ENCODE measurements around the gene M1AP.
A peak's percentile ranks its signal among the peaks of the same experiment; 100 is the strongest.

M1AP gene

GRCh38 chr2:74546004-74546403 lies 102.1 kb downstream of the M1AP start:
- Histone ChIP-seq H2AFZ (ENCODE audit: low read length, unreplicated experiment) (no peak overlapping the region), H3K27me3 (ENCODE audit: insufficient read depth, low read length) (no peaks in the 10 kb centered on the region), H3K4me1 (ENCODE audit: control insufficient read depth, insufficient read depth, low read length, unreplicated experiment) (peaks cover 25% of the 10 kb centered on the region), H3K36me3 (ENCODE audit: insufficient read depth, low read length) (peaks cover 16% of the 10 kb centered on the region), H3K27ac (ENCODE audit: low read depth, low read length) (no peak overlapping the region), H3K79me2 (ENCODE audit: control insufficient read depth, insufficient read depth, low read length, unreplicated experiment) (peaks cover 36% of the 10 kb centered on the region), H3K4me3 (ENCODE audit: low read depth, low read length) (no peak overlapping the region)

GRCh38 chr2:74544634-74545033 lies 103.5 kb downstream of the M1AP start:
- H3K79me2 ChIP-seq (ENCODE audit: control insufficient read depth, insufficient read depth, low read length, unreplicated experiment): peaks cover 23% of the 10 kb centered on the region
- no peaks in the 10 kb centered on the region for H3K27me3 ChIP-seq (ENCODE audit: insufficient read depth, low read length)
- H3K4me3 ChIP-seq (ENCODE audit: low read depth, low read length): no peak overlapping the region
- H3K4me1 ChIP-seq (ENCODE audit: control insufficient read depth, insufficient read depth, low read length, unreplicated experiment): peaks cover 13% of the 10 kb centered on the region
- no peak overlapping the region for H2AFZ ChIP-seq (ENCODE audit: low read length, unreplicated experiment)
- H3K36me3 ChIP-seq (ENCODE audit: insufficient read depth, low read length): peaks cover 16% of the 10 kb centered on the region
- no peak overlapping the region for H3K27ac ChIP-seq (ENCODE audit: low read depth, low read length)

- peaks cover 1% of the 10 kb centered on the region for H3K4me1 ChIP-seq (ENCODE audit: control insufficient read depth, insufficient read depth, low read length, unreplicated experiment)
- peaks cover 19% of the 10 kb centered on the region for H3K36me3 ChIP-seq (ENCODE audit: insufficient read depth, low read length)
- no peak overlapping the region for H3K27ac ChIP-seq (ENCODE audit: low read depth, low read length)
- peaks cover 16% of the 10 kb centered on the region for H3K79me2 ChIP-seq (ENCODE audit: control insufficient read depth, insufficient read depth, low read length, unreplicated experiment)
- no peaks in the 10 kb centered on the region for H3K27me3 ChIP-seq (ENCODE audit: insufficient read depth, low read length)
- H2AFZ ChIP-seq (ENCODE audit: low read length, unreplicated experiment): no peak overlapping the region
- H3K4me3 ChIP-seq (ENCODE audit: low read depth, low read length): no peak overlapping the region
Measured at GRCh38 chr2:74542978-74543377, 105.2 kb downstream of the M1AP start.

GRCh38 chr2:74540291-74540690 lies 107.8 kb downstream of the M1AP start:
- no peak overlapping the region for H2AFZ ChIP-seq (ENCODE audit: low read length, unreplicated experiment)
- no peaks in the 10 kb centered on the region for H3K27me3 ChIP-seq (ENCODE audit: insufficient read depth, low read length)
- H3K36me3 ChIP-seq (ENCODE audit: insufficient read depth, low read length): peaks cover 16% of the 10 kb centered on the region
- H3K79me2 ChIP-seq (ENCODE audit: control insufficient read depth, insufficient read depth, low read length, unreplicated experiment): peaks cover 7% of the 10 kb centered on the region
- no peak overlapping the region for H3K27ac ChIP-seq (ENCODE audit: low read depth, low read length)
- no peak overlapping the region for H3K4me3 ChIP-seq (ENCODE audit: low read depth, low read length)
- H3K4me1 ChIP-seq (ENCODE audit: control insufficient read depth, insufficient read depth, low read length, unreplicated experiment): no peaks in the 10 kb centered on the region

- no peak overlapping the region for H3K27ac ChIP-seq (ENCODE audit: low read depth, low read length)
- no peak overlapping the region for H3K4me3 ChIP-seq (ENCODE audit: low read depth, low read length)
- H2AFZ ChIP-seq (ENCODE audit: low read length, unreplicated experiment): no peak overlapping the region
Measured at GRCh38 chr2:74538881-74539339, 109.2 kb downstream of the M1AP start.

GRCh38 chr2:74537140-74537539 lies 111.0 kb downstream of the M1AP start:
- H3K79me2 ChIP-seq (ENCODE audit: control insufficient read depth, insufficient read depth, low read length, unreplicated experiment): peaks cover 6% of the 10 kb centered on the region
- H3K4me1 ChIP-seq (ENCODE audit: control insufficient read depth, insufficient read depth, low read length, unreplicated experiment): no peaks in the 10 kb centered on the region
- no peaks in the 10 kb centered on the region for H3K27me3 ChIP-seq (ENCODE audit: insufficient read depth, low read length)
- H3K36me3 ChIP-seq (ENCODE audit: insufficient read depth, low read length): peaks cover 18% of the 10 kb centered on the region
- no peak overlapping the region for H2AFZ ChIP-seq (ENCODE audit: low read length, unreplicated experiment)
- no peak overlapping the region for H3K27ac ChIP-seq (ENCODE audit: low read depth, low read length)
- no peak overlapping the region for H3K4me3 ChIP-seq (ENCODE audit: low read depth, low read length)

More at GRCh38 chr2:74538881-74539339, 109.2 kb downstream of the M1AP start:
- Histone ChIP-seq H3K36me3 (ENCODE audit: insufficient read depth, low read length) (peaks cover 18% of the 10 kb centered on the region), H3K79me2 (ENCODE audit: control insufficient read depth, insufficient read depth, low read length, unreplicated experiment) (peaks cover 6% of the 10 kb centered on the region), H3K27me3 (ENCODE audit: insufficient read depth, low read length) (no peaks in the 10 kb centered on the region), H3K4me1 (ENCODE audit: control insufficient read depth, insufficient read depth, low read length, unreplicated experiment) (no peaks in the 10 kb centered on the region)

- H3K4me1 ChIP-seq (ENCODE audit: control insufficient read depth, insufficient read depth, low read length, unreplicated experiment): peaks cover 7% of the 10 kb centered on the region
- peaks cover 18% of the 10 kb centered on the region for H3K36me3 ChIP-seq (ENCODE audit: insufficient read depth, low read length)
- no peaks in the 10 kb centered on the region for H3K27me3 ChIP-seq (ENCODE audit: insufficient read depth, low read length)
- H2AFZ ChIP-seq (ENCODE audit: low read length, unreplicated experiment): no peak overlapping the region
- no peak overlapping the region for H3K27ac ChIP-seq (ENCODE audit: low read depth, low read length)
- H3K4me3 ChIP-seq (ENCODE audit: low read depth, low read length): no peak overlapping the region
- H3K79me2 ChIP-seq (ENCODE audit: control insufficient read depth, insufficient read depth, low read length, unreplicated experiment): peaks cover 11% of the 10 kb centered on the region
Measured at GRCh38 chr2:74536166-74536950, 111.8 kb downstream of the M1AP start.

GRCh38 chr2:74535440-74535965 lies 112.6 kb downstream of the M1AP start:
- Histone ChIP-seq H2AFZ (ENCODE audit: low read length, unreplicated experiment) (no peak overlapping the region), H3K4me3 (ENCODE audit: low read depth, low read length) (no peak overlapping the region)

GRCh38 chr2:74534411-74534810 lies 113.7 kb downstream of the M1AP start:
- peaks cover 11% of the 10 kb centered on the region; the same call in 1 of the 2 replicates for H3K36me3 ChIP-seq (ENCODE audit: insufficient read depth, low read length)
- H3K4me1 ChIP-seq (ENCODE audit: control insufficient read depth, insufficient read depth, low read length, unreplicated experiment): peaks cover 12% of the 10 kb centered on the region
- peaks cover 19% of the 10 kb centered on the region for H3K79me2 ChIP-seq (ENCODE audit: control insufficient read depth, insufficient read depth, low read length, unreplicated experiment)
- no peak overlapping the region for H3K4me3 ChIP-seq (ENCODE audit: low read depth, low read length)
- no peak overlapping the region for H2AFZ ChIP-seq (ENCODE audit: low read length, unreplicated experiment)
- H3K27me3 ChIP-seq (ENCODE audit: insufficient read depth, low read length): no peaks in the 10 kb centered on the region
- H3K27ac ChIP-seq (ENCODE audit: low read depth, low read length): no peak overlapping the region

More at GRCh38 chr2:74535440-74535965, 112.6 kb downstream of the M1AP start:
- H3K36me3 ChIP-seq (ENCODE audit: insufficient read depth, low read length): peaks cover 11% of the 10 kb centered on the region; the same call in 1 of the 2 replicates
- peaks cover 12% of the 10 kb centered on the region for H3K4me1 ChIP-seq (ENCODE audit: control insufficient read depth, insufficient read depth, low read length, unreplicated experiment)
- no peak overlapping the region for H3K27ac ChIP-seq (ENCODE audit: low read depth, low read length)
- peaks cover 15% of the 10 kb centered on the region for H3K79me2 ChIP-seq (ENCODE audit: control insufficient read depth, insufficient read depth, low read length, unreplicated experiment)
- H3K27me3 ChIP-seq (ENCODE audit: insufficient read depth, low read length): no peaks in the 10 kb centered on the region

- Histone ChIP-seq H3K27ac (ENCODE audit: low read depth, low read length) (no peak overlapping the region), H2AFZ (ENCODE audit: low read length, unreplicated experiment) (no peak overlapping the region), H3K4me3 (ENCODE audit: low read depth, low read length) (no peak overlapping the region), H3K27me3 (ENCODE audit: insufficient read depth, low read length) (no peaks in the 10 kb centered on the region), H3K79me2 (ENCODE audit: control insufficient read depth, insufficient read depth, low read length, unreplicated experiment) (peaks cover 26% of the 10 kb centered on the region), H3K4me1 (ENCODE audit: control insufficient read depth, insufficient read depth, low read length, unreplicated experiment) (peaks cover 14% of the 10 kb centered on the region), H3K36me3 (ENCODE audit: insufficient read depth, low read length) (peaks cover 7% of the 10 kb centered on the region; the same call in 1 of the 2 replicates)
Measured at GRCh38 chr2:74533464-74533863, 114.7 kb downstream of the M1AP start.

- peaks cover 34% of the 10 kb centered on the region for H3K79me2 ChIP-seq (ENCODE audit: control insufficient read depth, insufficient read depth, low read length, unreplicated experiment)
- no peak overlapping the region for H2AFZ ChIP-seq (ENCODE audit: low read length, unreplicated experiment)
- H3K4me3 ChIP-seq (ENCODE audit: low read depth, low read length): peak overlapping the region; percentile 96; the same call in 1 of the 2 replicates
- H3K27ac ChIP-seq (ENCODE audit: low read depth, low read length): peak overlapping the region; percentile 67; the same call in 1 of the 2 replicates
- peaks cover 4% of the 10 kb centered on the region; the same call in 1 of the 2 replicates for H3K36me3 ChIP-seq (ENCODE audit: insufficient read depth, low read length)
- peaks cover 22% of the 10 kb centered on the region for H3K4me1 ChIP-seq (ENCODE audit: control insufficient read depth, insufficient read depth, low read length, unreplicated experiment)
- no peaks in the 10 kb centered on the region for H3K27me3 ChIP-seq (ENCODE audit: insufficient read depth, low read length)
Measured at GRCh38 chr2:74532222-74532621, 115.9 kb downstream of the M1AP start.

Measured in ACC112 (cell line).